AG09309 (cell line): Measurements from ENCODE around the gene CDCP2.
"Not testable (repeated sequence)": the region's sequence is repeated elsewhere in the genome, so short reads cannot be mapped to it uniquely, and the experiment has no call there.

Experiments
- DNase-seq: peaks from one replicate; pipeline ENCODE4 v3.0.0-alpha.2; 2010; ENCODE audit warnings: low read depth
- H3K4me3 ChIP-seq: 2 replicates; pipeline ENCODE4 v1.5.1; 2011; ENCODE audit warnings: mild to moderate bottlenecking, low read depth, low read length, moderate library complexity; ENCODE audit not compliant: control insufficient read depth
- CTCF ChIP-seq: IDR thresholded peaks from 2 replicates; pipeline ENCODE4 v1.5.1; 2011; ENCODE audit warnings: mild to moderate bottlenecking, low read depth, low read length, inconsistent platforms; ENCODE audit not compliant: insufficient read depth, control insufficient read depth; ENCODE audit errors: missing control alignments

Gene CDCP2

GRCh38 chr1:54108156-54108555 is 44.6 kb downstream of the CDCP2 start:
- DNase-seq, result no peak
- TF ChIP-seq CTCF, result no peak
- no peak overlapping the region for H3K4me3 ChIP-seq

GRCh38 chr1:54107131-54107530 is 45.7 kb downstream of the CDCP2 start:
- no peak for DNase-seq
- H3K4me3 ChIP-seq, result no peak overlapping the region
- TF ChIP-seq CTCF, result peak; percentile 57

GRCh38 chr1:54105736-54106269 is 47.0 kb downstream of the CDCP2 start:
- no peak for TF ChIP-seq CTCF
- no peak for DNase-seq
- no peak overlapping the region for H3K4me3 ChIP-seq

DNA sequence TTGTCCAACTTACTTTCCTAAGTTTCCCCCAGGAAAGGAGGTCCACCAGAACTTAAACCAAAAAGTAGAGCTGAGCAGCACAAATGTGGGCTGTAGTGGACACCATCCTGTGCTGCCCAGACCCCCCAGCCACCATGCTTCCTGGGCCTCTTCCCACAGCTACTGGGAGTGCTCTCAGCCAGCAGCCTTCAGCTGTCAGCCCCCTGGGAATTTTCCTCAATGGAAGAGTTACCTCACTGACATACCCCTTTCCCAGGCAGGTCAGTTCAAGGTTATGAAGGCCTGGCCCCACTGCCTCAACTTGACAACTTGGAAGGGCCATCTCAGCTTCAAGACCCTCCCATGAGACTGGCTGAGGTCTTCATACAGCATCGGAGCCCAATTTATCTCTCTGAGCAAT is 47.7 kb downstream of the CDCP2 start:
- H3K4me3 ChIP-seq, result no peak overlapping the region
- TF ChIP-seq CTCF, result no peak
- DNase-seq, result no peak

DNA sequence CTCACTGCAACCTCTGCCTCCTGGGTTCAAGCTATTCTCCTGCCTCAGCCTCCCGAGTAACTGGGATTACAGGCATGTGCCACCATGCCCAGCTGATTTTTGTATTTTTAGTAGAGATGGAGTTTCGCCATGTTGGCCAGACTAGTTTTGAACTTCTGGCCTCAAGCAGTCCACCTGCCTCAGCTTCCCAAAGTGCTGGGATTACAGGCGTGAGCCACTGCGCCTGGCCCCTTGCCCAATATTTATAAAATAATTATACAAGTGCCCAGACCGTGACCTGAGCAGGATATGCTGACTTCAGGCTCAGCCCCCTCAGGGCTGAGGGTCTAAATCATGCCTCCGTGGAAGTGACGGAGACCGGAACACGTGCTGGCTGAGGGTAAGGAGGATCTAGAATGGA is 48.2 kb downstream of the CDCP2 start:
- not testable (repeated sequence) for H3K4me3 ChIP-seq, DNase-seq

DNA sequence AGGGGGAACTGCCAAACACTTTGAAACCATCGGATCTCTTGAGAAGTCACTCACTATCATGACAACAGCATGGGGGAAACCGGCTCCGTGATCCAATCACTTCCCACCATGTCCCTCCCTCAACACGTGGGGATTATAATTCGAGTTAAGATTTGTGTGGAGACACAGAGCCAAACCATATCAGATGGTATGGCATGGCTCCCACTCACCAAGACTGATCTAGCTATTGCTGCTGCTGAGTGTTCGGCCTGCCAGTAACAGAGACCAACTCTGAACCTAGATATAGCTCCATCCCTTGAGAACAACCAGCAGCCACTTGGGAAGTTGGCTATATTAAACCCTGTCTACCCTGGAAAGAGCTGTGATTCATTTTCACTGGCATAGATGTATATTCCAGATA is 49.4 kb downstream of the CDCP2 start:
- no peak for TF ChIP-seq CTCF
- DNase-seq, result no peak
- H3K4me3 ChIP-seq, result no peak overlapping the region

DNA sequence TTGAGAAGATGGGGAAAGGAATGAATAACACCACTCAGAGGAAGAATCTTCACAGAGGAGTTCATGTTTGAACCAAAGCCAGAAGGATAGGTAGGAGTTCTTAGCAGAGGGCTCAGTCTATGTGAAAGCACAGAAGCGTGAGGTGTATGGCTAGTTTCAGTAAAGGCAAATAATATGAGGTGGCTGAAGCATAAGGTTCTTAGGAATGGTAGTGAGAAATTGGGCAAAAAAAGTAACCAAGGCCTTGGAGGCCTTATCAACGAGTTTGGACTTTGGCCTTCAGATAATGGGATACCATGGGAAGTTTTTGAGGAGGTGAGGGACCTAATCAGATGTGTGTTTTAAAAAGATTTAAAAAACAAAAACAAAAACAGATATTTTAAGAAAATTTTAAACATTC is 52.3 kb downstream of the CDCP2 start:
- H3K4me3 ChIP-seq, result no peak overlapping the region
- DNase-seq, result no peak
- no peak for TF ChIP-seq CTCF
